Esophagus muscularis mucosa (tissue), 4 donors: ENCODE data around the gene GRK3. TPM values are rescaled to one million over a fixed set of nuclear protein-coding genes. Genes with fewer than 3 reads are reported as not detected.

Experiments
- DNase-seq: peaks from one replicate; pipeline ENCODE4 v3.0.0-alpha.2; 2017; ENCODE audit errors: extremely low spot score
- H3K27ac ChIP-seq, 4 donors: fragments of 200-600 bp; sonication (generic); replicated peaks in 1 of 4; 1 replicate in 3 of 4; 2 replicates in 1 of 4; pipeline ENCODE4 v1.5.1; 2016 to 2019; ENCODE audit warnings: mild to moderate bottlenecking in 1 of 4
- H3K27me3 ChIP-seq, 4 donors: fragments of 200-600 bp; sonication (generic); one replicate each; pipeline versions ENCODE4 v1.5.1 to v1.6.0; 2016 to 2019
- H3K36me3 ChIP-seq, 4 donors: fragments of 200-600 bp; sonication (generic); one replicate each; pipeline ENCODE4 v1.5.1; 2016 to 2019
- H3K4me1 ChIP-seq, 4 donors: fragments of 200-600 bp; sonication (generic); one replicate each; pipeline ENCODE4 v1.5.1; 2016 to 2019
- H3K4me3 ChIP-seq, 4 donors: fragments of 200-600 bp; sonication (generic); 1 replicate in 2 of 4; 2 replicates in 2 of 4; pipeline ENCODE4 v1.5.1; 2016 to 2019; ENCODE audit warnings: mild to moderate bottlenecking in 4 of 4, moderate library complexity in 1 of 4
- H3K9me3 ChIP-seq, 4 donors: fragments of 200-600 bp; sonication (generic); 1 replicate in 3 of 4; 2 replicates in 1 of 4; pipeline ENCODE4 v1.5.1; 2016 to 2019
- EP300 ChIP-seq: sonication (generic); formaldehyde crosslinking; IDR thresholded peaks from one replicate; pipeline ENCODE4 v1.6.1; 2017; ENCODE audit warnings: antibody characterized with exemption
- POLR2A ChIP-seq: fragments of 450-650 bp; IDR thresholded peaks from one replicate; pipeline ENCODE4 v1.6.1; 2017; ENCODE audit warnings: antibody characterized with exemption, moderate library complexity, mild to moderate bottlenecking, low read depth
- POLR2AphosphoS5 ChIP-seq, 2 donors: sonication (generic); formaldehyde crosslinking; IDR thresholded peaks; one replicate each; pipeline ENCODE4 v1.6.1; 2017; ENCODE audit warnings: antibody characterized with exemption in 2 of 2
- WGBS: methylation state at CpG from one replicate; pipeline ENCODE4 v1.1.5; 2018; 5-methylcytosine and 5-hydroxymethylcytosine counted together
- intact Hi-C: fragments of 100-400 bp; cut with DNase I; formaldehyde crosslinking; loops from one replicate; pipeline ENCODE4 v1.15.1; 2023
- small RNA-seq, 3 donors: library from RNA; depleted of rRNA; stranded (forward); fragments of <200 nt; gene quantifications; one replicate each; pipeline ENCODE3, GENCODE V24; 2016
- total RNA-seq, 4 donors: library from RNA; depleted of rRNA; stranded (reverse); fragments of >200 nt; gene quantifications; one replicate each; pipeline versions ENCODE4 v1.1.0 to v1.2.1, GENCODE V29; 2016
- TF ChIP-seq, protein P1 (sequence below), 3 experiments: fragments of 200-600 bp in 2 of 3; fragments of 450-650 bp in 1 of 3; sonication (generic) in 2 of 3; IDR thresholded peaks; one replicate each; pipeline ENCODE4 v1.5.1; 2017 to 2019; ENCODE audit warnings: antibody characterized with exemption in 3 of 3, mild to moderate bottlenecking in 2 of 3, moderate library complexity in 1 of 3

Gene GRK3
- total RNA-seq, 4 donors from 2014 or later: 2.5 to 5.8 (median 4.6) TPM

DNA sequence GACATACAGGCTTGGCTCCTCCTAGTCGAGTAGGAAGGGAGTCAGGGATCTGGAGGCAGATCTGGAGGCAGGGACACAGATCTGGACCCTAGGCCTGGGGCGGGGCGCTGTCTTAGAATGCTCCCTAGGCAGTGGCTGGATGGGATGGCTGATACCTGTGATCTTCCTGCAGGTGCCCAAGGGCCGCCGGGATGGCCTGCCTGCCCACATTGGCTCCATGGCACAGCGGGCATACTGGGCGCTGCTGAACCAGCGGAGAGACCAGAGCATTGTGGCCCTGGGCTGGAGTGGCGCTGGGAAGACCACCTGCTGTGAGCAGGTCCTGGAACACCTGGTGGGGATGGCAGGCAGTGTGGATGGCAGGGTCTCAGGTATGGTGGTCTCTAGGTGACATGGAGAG is 212.9 kb downstream of the GRK3 start:
- Histone ChIP-seq H3K27ac (no peak overlapping the region), H3K27me3 (peaks cover 0 to 23% (median 0%) of the 10 kb centered on the region in 4 donors), H3K9me3 (no peaks in the 10 kb centered on the region), H3K4me1 (no peaks in the 10 kb centered on the region), H3K36me3 (peaks cover 0 to 47% (median 0%) of the 10 kb centered on the region in 4 donors), H3K4me3 (no peak overlapping the region)
- 94% methylated on average over 3 of the region's 9 CpGs for WGBS
- no peak for TF ChIP-seq EP300
- no peak for TF ChIP-seq POLR2AphosphoS5 (IDR thresholded peaks at IDR 0.05)
- TF ChIP-seq POLR2A: no peak
- TF ChIP-seq, protein P1, sequence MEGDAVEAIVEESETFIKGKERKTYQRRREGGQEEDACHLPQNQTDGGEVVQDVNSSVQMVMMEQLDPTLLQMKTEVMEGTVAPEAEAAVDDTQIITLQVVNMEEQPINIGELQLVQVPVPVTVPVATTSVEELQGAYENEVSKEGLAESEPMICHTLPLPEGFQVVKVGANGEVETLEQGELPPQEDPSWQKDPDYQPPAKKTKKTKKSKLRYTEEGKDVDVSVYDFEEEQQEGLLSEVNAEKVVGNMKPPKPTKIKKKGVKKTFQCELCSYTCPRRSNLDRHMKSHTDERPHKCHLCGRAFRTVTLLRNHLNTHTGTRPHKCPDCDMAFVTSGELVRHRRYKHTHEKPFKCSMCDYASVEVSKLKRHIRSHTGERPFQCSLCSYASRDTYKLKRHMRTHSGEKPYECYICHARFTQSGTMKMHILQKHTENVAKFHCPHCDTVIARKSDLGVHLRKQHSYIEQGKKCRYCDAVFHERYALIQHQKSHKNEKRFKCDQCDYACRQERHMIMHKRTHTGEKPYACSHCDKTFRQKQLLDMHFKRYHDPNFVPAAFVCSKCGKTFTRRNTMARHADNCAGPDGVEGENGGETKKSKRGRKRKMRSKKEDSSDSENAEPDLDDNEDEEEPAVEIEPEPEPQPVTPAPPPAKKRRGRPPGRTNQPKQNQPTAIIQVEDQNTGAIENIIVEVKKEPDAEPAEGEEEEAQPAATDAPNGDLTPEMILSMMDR (IDR thresholded peaks at IDR 0.05): no peak
- intact Hi-C loops: no loop called here
- no peak for DNase-seq

DNA sequence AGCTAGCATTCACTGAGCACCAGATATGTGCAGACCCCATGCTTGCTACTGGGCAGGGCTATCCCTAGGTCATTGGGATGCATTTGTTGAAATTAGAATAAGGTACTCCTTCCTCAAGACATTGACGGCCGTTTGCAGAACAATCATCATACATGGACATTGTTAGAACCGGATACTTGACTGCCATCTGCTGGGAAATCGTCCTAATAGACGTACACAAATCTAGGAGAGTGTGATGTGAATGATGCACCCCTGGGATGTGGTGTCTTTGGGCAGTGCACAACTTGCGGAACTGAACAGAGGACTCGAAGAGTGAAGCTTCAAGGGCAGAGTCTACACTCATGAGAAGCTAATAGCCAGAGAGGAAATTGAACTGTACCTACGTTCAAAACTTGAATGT is 213.4 kb downstream of the GRK3 start:
- Histone ChIP-seq H3K9me3 (no peaks in the 10 kb centered on the region), H3K4me1 (no peaks in the 10 kb centered on the region), H3K36me3 (peaks cover 0 to 45% (median 0%) of the 10 kb centered on the region in 4 donors), H3K4me3 (no peak overlapping the region), H3K27me3 (peaks cover 0 to 28% (median 0%) of the 10 kb centered on the region in 4 donors), H3K27ac (no peak overlapping the region)
- TF ChIP-seq POLR2AphosphoS5 (IDR thresholded peaks at IDR 0.05) (no peak), EP300 (no peak), POLR2A (no peak)
- TF ChIP-seq, protein P1 (IDR thresholded peaks at IDR 0.05): no peak
- WGBS: 55% methylated on average over 7 of the region's 8 CpGs
- intact Hi-C loops: no loop called here
- DNase-seq: no peak

Small RNA genes lying within 50 kb of the gene (small RNA-seq; reads per million reads assigned to genes)
- 0 to 0.08 (median 0) reads per million in 3 donors for gene RNA5SP494

Other genes with a start within 250 kb of the GRK3 start
- under 1 TPM; under 0.01 to 0.50 (median 0.13) TPM for gene MYO18B, start 177.5 kb downstream of the GRK3 start, total RNA-seq